Spleen (tissue), 7 donors: ENCODE results near the gene APP.

Source experiments
- POLR2A ChIP-seq, 3 donors: fragments of 450-650 bp; IDR thresholded peaks; one replicate each; pipeline ENCODE4 v1.5.1; 2017; ENCODE audit warnings: antibody characterized with exemption in 3 of 3, mild to moderate bottlenecking in 1 of 3
- TF ChIP-seq, protein P1 (sequence below), 11 experiments: fragments of 200-600 bp in 7 of 11; fragments of 450-650 bp in 4 of 11; sonication (generic) in 4 of 11; IDR thresholded peaks in 8 of 11; conservative IDR thresholded peaks in 3 of 11; 1 replicate in 7 of 11; 2 replicates in 4 of 11; pipeline versions ENCODE4 v1.4.0 to v1.8.0; 2016 to 2021; ENCODE audit warnings: antibody characterized with exemption in 11 of 11, inconsistent platforms in 4 of 11, mild to moderate bottlenecking in 1 of 11
- donor health status: DM: no; HTN: no; CAD: no; lungs with moderate emphysema.
- donor health status: DM: no; HTN: no; CAD: no.
- donor health status: DM: no; HTN: no; CAD: no.

GRCh38 chr21:26127073-26127814 lies 43.3 kb downstream of the APP start:
- TF ChIP-seq, protein P1, sequence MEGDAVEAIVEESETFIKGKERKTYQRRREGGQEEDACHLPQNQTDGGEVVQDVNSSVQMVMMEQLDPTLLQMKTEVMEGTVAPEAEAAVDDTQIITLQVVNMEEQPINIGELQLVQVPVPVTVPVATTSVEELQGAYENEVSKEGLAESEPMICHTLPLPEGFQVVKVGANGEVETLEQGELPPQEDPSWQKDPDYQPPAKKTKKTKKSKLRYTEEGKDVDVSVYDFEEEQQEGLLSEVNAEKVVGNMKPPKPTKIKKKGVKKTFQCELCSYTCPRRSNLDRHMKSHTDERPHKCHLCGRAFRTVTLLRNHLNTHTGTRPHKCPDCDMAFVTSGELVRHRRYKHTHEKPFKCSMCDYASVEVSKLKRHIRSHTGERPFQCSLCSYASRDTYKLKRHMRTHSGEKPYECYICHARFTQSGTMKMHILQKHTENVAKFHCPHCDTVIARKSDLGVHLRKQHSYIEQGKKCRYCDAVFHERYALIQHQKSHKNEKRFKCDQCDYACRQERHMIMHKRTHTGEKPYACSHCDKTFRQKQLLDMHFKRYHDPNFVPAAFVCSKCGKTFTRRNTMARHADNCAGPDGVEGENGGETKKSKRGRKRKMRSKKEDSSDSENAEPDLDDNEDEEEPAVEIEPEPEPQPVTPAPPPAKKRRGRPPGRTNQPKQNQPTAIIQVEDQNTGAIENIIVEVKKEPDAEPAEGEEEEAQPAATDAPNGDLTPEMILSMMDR (IDR thresholded peaks at IDR 0.05 in 8 of 11, conservative IDR thresholded peaks at IDR 0.05 in 3 of 11): no peak
- no peak for TF ChIP-seq POLR2A (IDR thresholded peaks at IDR 0.05)
